ENCODE results near the gene AUTS2. TPM values are rescaled to one million over a fixed set of nuclear protein-coding genes. Genes with fewer than 3 reads are reported as not detected.
A peak's percentile ranks its signal among the peaks of the same experiment; 100 is the strongest.

Gene AUTS2
- total and polyA plus RNA-seq, 2 experiments from 2014 or later, result 32.0 to 91.0 TPM

DNA sequence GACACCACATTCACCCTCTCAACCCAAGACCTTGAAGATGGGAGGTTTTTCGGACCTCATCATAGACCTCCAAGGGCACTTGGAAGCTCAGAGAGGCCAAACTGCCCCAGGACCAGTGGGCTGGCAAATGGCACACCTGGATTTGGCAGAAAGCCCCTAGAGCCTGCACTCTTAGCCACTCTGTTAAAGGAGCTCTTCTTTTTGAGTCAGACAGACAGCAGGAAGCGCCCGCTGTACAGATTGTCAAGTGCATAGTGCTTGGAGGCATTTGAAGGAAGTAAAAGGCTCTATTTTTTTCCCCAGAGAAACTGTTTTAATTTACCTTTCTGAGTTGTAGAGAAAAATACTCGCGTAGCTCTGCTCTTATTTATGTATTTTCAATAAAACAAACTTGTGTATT, 1125.1 kb downstream of the AUTS2 start:
- Histone ChIP-seq H3K4me2 (no peak overlapping the region), H3K4me1 (ENCODE audit: insufficient read depth) (peaks cover 81% of the 10 kb centered on the region), H2AFZ (no peak overlapping the region), H3K79me2 (replicated peaks; ENCODE audit: insufficient read depth) (peaks cover 98% of the 10 kb centered on the region), H3K4me3 (no peak overlapping the region), H3K36me3 (ENCODE audit: insufficient read depth) (no peaks in the 10 kb centered on the region), H3K27ac (ENCODE audit: low read depth) (no peak overlapping the region), H3F3A (replicated peaks; ENCODE audit: low read depth) (peaks cover 12% of the 10 kb centered on the region), H3K9me2 (ENCODE audit: insufficient read depth) (no peaks in the 10 kb centered on the region), H3K27me3 (ENCODE audit: insufficient read depth) (no peaks in the 10 kb centered on the region), H4K20me1 (replicated peaks; ENCODE audit: insufficient read depth) (peaks cover 37% of the 10 kb centered on the region)
- H3K9me3 Mint-ChIP-seq, result no peaks in the 10 kb centered on the region
- no peak overlapping the region for H3K4me3 Mint-ChIP-seq
- H3K4me1 Mint-ChIP-seq, result peaks cover 79% of the 10 kb centered on the region
- TF ChIP-seq NANOG (IDR thresholded peaks at IDR 0.05; ENCODE audit: borderline replicate concordance) (no peak), JUNB (IDR thresholded peaks at IDR 0.05; ENCODE audit: unreplicated experiment) (no peak), EZH2phosphoT487 (IDR thresholded peaks at IDR 0.05; ENCODE audit: unreplicated experiment) (no peak), EZH2 (IDR thresholded peaks at IDR 0.05; ENCODE audit: low read depth, unreplicated experiment) (no peak)
- TF ChIP-seq, protein P1, sequence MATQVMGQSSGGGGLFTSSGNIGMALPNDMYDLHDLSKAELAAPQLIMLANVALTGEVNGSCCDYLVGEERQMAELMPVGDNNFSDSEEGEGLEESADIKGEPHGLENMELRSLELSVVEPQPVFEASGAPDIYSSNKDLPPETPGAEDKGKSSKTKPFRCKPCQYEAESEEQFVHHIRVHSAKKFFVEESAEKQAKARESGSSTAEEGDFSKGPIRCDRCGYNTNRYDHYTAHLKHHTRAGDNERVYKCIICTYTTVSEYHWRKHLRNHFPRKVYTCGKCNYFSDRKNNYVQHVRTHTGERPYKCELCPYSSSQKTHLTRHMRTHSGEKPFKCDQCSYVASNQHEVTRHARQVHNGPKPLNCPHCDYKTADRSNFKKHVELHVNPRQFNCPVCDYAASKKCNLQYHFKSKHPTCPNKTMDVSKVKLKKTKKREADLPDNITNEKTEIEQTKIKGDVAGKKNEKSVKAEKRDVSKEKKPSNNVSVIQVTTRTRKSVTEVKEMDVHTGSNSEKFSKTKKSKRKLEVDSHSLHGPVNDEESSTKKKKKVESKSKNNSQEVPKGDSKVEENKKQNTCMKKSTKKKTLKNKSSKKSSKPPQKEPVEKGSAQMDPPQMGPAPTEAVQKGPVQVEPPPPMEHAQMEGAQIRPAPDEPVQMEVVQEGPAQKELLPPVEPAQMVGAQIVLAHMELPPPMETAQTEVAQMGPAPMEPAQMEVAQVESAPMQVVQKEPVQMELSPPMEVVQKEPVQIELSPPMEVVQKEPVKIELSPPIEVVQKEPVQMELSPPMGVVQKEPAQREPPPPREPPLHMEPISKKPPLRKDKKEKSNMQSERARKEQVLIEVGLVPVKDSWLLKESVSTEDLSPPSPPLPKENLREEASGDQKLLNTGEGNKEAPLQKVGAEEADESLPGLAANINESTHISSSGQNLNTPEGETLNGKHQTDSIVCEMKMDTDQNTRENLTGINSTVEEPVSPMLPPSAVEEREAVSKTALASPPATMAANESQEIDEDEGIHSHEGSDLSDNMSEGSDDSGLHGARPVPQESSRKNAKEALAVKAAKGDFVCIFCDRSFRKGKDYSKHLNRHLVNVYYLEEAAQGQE (IDR thresholded peaks at IDR 0.05; ENCODE audit: unreplicated experiment), result no peak
- TF ChIP-seq, protein P2, sequence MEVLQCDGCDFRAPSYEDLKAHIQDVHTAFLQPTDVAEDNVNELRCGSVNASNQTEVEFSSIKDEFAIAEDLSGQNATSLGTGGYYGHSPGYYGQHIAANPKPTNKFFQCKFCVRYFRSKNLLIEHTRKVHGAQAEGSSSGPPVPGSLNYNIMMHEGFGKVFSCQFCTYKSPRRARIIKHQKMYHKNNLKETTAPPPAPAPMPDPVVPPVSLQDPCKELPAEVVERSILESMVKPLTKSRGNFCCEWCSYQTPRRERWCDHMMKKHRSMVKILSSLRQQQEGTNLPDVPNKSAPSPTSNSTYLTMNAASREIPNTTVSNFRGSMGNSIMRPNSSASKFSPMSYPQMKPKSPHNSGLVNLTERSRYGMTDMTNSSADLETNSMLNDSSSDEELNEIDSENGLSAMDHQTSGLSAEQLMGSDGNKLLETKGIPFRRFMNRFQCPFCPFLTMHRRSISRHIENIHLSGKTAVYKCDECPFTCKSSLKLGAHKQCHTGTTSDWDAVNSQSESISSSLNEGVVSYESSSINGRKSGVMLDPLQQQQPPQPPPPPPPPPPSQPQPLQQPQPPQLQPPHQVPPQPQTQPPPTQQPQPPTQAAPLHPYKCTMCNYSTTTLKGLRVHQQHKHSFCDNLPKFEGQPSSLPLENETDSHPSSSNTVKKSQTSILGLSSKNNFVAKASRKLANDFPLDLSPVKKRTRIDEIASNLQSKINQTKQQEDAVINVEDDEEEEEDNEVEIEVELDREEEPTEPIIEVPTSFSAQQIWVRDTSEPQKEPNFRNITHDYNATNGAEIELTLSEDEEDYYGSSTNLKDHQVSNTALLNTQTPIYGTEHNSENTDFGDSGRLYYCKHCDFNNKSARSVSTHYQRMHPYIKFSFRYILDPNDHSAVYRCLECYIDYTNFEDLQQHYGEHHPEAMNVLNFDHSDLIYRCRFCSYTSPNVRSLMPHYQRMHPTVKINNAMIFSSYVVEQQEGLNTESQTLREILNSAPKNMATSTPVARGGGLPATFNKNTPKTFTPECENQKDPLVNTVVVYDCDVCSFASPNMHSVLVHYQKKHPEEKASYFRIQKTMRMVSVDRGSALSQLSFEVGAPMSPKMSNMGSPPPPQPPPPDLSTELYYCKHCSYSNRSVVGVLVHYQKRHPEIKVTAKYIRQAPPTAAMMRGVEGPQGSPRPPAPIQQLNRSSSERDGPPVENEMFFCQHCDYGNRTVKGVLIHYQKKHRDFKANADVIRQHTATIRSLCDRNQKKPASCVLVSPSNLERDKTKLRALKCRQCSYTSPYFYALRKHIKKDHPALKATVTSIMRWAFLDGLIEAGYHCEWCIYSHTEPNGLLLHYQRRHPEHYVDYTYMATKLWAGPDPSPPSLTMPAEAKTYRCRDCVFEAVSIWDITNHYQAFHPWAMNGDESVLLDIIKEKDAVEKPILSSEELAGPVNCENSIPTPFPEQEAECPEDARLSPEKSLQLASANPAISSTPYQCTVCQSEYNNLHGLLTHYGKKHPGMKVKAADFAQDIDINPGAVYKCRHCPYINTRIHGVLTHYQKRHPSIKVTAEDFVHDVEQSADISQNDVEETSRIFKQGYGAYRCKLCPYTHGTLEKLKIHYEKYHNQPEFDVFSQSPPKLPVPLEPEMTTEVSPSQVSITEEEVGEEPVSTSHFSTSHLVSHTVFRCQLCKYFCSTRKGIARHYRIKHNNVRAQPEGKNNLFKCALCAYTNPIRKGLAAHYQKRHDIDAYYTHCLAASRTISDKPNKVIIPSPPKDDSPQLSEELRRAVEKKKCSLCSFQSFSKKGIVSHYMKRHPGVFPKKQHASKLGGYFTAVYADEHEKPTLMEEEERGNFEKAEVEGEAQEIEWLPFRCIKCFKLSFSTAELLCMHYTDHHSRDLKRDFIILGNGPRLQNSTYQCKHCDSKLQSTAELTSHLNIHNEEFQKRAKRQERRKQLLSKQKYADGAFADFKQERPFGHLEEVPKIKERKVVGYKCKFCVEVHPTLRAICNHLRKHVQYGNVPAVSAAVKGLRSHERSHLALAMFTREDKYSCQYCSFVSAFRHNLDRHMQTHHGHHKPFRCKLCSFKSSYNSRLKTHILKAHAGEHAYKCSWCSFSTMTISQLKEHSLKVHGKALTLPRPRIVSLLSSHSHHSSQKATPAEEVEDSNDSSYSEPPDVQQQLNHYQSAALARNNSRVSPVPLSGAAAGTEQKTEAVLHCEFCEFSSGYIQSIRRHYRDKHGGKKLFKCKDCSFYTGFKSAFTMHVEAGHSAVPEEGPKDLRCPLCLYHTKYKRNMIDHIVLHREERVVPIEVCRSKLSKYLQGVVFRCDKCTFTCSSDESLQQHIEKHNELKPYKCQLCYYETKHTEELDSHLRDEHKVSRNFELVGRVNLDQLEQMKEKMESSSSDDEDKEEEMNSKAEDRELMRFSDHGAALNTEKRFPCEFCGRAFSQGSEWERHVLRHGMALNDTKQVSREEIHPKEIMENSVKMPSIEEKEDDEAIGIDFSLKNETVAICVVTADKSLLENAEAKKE (CRISPR knock-in tag; IDR thresholded peaks at IDR 0.05), result no peak
- TF ChIP-seq, protein P3, sequence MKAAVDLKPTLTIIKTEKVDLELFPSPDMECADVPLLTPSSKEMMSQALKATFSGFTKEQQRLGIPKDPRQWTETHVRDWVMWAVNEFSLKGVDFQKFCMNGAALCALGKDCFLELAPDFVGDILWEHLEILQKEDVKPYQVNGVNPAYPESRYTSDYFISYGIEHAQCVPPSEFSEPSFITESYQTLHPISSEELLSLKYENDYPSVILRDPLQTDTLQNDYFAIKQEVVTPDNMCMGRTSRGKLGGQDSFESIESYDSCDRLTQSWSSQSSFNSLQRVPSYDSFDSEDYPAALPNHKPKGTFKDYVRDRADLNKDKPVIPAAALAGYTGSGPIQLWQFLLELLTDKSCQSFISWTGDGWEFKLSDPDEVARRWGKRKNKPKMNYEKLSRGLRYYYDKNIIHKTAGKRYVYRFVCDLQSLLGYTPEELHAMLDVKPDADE (IDR thresholded peaks at IDR 0.05), result no peak
- TF ChIP-seq, protein P4, sequence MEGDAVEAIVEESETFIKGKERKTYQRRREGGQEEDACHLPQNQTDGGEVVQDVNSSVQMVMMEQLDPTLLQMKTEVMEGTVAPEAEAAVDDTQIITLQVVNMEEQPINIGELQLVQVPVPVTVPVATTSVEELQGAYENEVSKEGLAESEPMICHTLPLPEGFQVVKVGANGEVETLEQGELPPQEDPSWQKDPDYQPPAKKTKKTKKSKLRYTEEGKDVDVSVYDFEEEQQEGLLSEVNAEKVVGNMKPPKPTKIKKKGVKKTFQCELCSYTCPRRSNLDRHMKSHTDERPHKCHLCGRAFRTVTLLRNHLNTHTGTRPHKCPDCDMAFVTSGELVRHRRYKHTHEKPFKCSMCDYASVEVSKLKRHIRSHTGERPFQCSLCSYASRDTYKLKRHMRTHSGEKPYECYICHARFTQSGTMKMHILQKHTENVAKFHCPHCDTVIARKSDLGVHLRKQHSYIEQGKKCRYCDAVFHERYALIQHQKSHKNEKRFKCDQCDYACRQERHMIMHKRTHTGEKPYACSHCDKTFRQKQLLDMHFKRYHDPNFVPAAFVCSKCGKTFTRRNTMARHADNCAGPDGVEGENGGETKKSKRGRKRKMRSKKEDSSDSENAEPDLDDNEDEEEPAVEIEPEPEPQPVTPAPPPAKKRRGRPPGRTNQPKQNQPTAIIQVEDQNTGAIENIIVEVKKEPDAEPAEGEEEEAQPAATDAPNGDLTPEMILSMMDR (conservative IDR thresholded peaks at IDR 0.05; ENCODE audit: low read depth in 2 of 2), result no peak
- no peak for ATAC-seq
- H3K27ac Mint-ChIP-seq, result peak overlapping the region; percentile 76; the same call in 1 of the 2 replicates
- no peaks in the 10 kb centered on the region for H3K36me3 Mint-ChIP-seq (ENCODE audit: low read depth)
- peaks cover 5% of the 10 kb centered on the region for H3K27me3 Mint-ChIP-seq (ENCODE audit: insufficient read depth, low read depth, poor library complexity)
- no peak for DNase-seq (ENCODE audit: low spot score)

Measured in GM23338 (cell line).